Sigmoid colon (tissue), 4 donors: ENCODE results near the gene TMEM220.

ENCODE experiments used
- EP300 ChIP-seq, 4 donors: sonication (generic); formaldehyde crosslinking; IDR thresholded peaks; one replicate each; pipeline ENCODE4 v1.6.1; 2017; ENCODE audit warnings: antibody characterized with exemption in 4 of 4
- POLR2A ChIP-seq, 2 donors: fragments of 450-650 bp; IDR thresholded peaks; one replicate each; pipeline ENCODE4 v1.6.1; 2016; ENCODE audit warnings: antibody characterized with exemption in 2 of 2, mild to moderate bottlenecking in 2 of 2, moderate library complexity in 2 of 2
- POLR2AphosphoS5 ChIP-seq, 4 donors: sonication (generic); formaldehyde crosslinking; IDR thresholded peaks; one replicate each; pipeline ENCODE4 v1.6.1; 2017; ENCODE audit warnings: antibody characterized with exemption in 4 of 4
- TF ChIP-seq, protein P1 (sequence below), 4 experiments: fragments of 450-650 bp in 3 of 4; fragments of 200-600 bp in 1 of 4; IDR thresholded peaks; one replicate each; pipeline ENCODE4 v1.5.1; 2016 to 2019; ENCODE audit warnings: antibody characterized with exemption in 4 of 4, mild to moderate bottlenecking in 3 of 4, moderate library complexity in 2 of 4

DNA sequence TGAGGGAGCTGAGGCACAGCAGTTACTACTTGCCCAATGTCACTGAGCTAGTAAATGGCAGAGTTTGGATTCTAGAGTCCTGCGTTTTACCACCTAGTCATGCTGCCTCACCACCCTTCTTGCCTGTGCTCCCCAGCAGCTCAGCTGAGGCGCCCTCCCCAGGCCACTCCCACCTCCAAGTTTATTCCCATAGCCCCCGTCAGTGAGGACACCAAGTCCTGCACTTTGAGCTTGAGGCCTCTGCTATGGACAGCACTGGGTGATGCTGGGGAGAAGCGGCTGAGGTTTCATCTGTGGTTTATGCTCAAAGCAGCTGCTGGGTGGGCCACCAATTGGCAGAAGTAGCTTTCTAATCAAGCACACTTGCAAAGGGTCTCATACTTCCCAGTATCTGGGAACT is 37.4 kb upstream of the TMEM220 start:
- TF ChIP-seq POLR2AphosphoS5 (IDR thresholded peaks at IDR 0.05), result no peak
- TF ChIP-seq, protein P1, sequence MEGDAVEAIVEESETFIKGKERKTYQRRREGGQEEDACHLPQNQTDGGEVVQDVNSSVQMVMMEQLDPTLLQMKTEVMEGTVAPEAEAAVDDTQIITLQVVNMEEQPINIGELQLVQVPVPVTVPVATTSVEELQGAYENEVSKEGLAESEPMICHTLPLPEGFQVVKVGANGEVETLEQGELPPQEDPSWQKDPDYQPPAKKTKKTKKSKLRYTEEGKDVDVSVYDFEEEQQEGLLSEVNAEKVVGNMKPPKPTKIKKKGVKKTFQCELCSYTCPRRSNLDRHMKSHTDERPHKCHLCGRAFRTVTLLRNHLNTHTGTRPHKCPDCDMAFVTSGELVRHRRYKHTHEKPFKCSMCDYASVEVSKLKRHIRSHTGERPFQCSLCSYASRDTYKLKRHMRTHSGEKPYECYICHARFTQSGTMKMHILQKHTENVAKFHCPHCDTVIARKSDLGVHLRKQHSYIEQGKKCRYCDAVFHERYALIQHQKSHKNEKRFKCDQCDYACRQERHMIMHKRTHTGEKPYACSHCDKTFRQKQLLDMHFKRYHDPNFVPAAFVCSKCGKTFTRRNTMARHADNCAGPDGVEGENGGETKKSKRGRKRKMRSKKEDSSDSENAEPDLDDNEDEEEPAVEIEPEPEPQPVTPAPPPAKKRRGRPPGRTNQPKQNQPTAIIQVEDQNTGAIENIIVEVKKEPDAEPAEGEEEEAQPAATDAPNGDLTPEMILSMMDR (IDR thresholded peaks at IDR 0.05), result no peak
- no peak for TF ChIP-seq POLR2A (IDR thresholded peaks at IDR 0.05)
- TF ChIP-seq EP300 (IDR thresholded peaks at IDR 0.05), result no peak
